Measurements from ENCODE around the gene MSL1. TPM values are rescaled to one million over a fixed set of nuclear protein-coding genes. Genes with fewer than 3 reads are reported as not detected.

Gene MSL1
- total RNA-seq, 2 donors from 2014 or later: 95.4 to 108 TPM

DNA sequence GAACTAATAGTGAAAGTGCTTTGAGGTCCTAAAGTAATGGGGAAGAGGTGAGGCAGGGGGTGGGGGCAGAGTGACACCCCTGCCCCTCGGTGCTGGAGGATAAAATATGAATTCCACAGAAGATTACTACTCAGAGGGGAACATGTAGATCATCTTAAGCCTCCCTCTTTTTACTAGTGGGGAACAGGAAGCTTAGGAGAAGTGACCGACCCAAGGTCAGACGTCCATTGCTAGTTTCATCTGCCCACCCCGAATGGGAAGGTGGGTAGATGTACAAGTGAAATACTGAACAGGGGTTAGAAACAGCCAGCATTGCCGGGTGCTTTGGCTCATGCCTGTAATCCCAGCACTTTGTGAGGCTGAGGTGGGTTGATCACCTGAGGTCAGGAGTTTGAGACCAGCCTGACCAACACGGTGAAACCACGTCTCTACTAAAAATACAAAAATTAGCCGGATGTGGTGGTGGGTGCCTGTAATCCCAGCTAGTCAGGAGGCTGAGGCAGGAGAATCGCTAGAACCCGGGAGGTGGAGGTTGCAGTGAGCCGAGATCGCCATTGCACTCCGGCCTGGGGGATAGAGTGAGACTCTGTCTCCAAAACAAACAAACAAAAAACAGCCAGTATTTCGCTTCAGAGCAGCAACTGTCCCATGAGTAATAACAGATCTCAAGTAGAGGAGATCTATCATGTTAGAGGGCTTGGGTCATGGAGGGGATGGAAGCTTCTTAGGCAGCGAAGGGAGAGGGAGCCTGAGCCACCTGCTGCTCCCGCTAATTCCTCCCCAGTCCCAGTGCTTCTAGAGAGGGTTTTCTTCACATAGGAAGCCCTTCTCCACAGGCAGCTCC lies 20.2 kb upstream of the MSL1 start:
- H3K4me1 Mint-ChIP-seq: peaks cover 55% of the 10 kb centered on the region
- peaks cover 75% of the 10 kb centered on the region for H3K27me3 Mint-ChIP-seq (ENCODE audit: insufficient read depth)
- peaks cover 6% of the 10 kb centered on the region for H3K36me3 Mint-ChIP-seq (ENCODE audit: low read depth)
- Histone ChIP-seq H3K4me3 (ENCODE audit: low read length) (peak overlapping the region; percentile 79), H3K4me1 (ENCODE audit: control insufficient read depth, insufficient read depth, low read length) (peaks cover 5% of the 10 kb centered on the region), H3K27me3 (ENCODE audit: control insufficient read depth, insufficient read depth, low read length, poor library complexity, severe bottlenecking) (peaks cover 24% of the 10 kb centered on the region), H3K27ac (ENCODE audit: low read depth, low read length) (no peak overlapping the region), H3K36me3 (ENCODE audit: control insufficient read depth, insufficient read depth, low read length) (no peaks in the 10 kb centered on the region), H3K9ac (ENCODE audit: extremely low read depth, low read length, poor library complexity, severe bottlenecking) (no peak overlapping the region), H3K9me3 (ENCODE audit: control insufficient read depth, low read length) (no peaks in the 10 kb centered on the region)
- peaks cover 10% of the 10 kb centered on the region for H3K9me3 Mint-ChIP-seq
- WGBS, 2 experiments (ENCODE audit: insufficient coverage in 1 of 2, insufficient read length in 1 of 2): 83 to 89% methylated on average over 8 to 16 of the region's 16 CpGs
- peak overlapping the region; percentile 53 for H3K4me3 Mint-ChIP-seq
- H3K27ac Mint-ChIP-seq: peak overlapping the region; percentile 95
- TF ChIP-seq CTCF (conservative IDR thresholded peaks at IDR 0.05): no peak
- no peak for DNase-seq

DNA sequence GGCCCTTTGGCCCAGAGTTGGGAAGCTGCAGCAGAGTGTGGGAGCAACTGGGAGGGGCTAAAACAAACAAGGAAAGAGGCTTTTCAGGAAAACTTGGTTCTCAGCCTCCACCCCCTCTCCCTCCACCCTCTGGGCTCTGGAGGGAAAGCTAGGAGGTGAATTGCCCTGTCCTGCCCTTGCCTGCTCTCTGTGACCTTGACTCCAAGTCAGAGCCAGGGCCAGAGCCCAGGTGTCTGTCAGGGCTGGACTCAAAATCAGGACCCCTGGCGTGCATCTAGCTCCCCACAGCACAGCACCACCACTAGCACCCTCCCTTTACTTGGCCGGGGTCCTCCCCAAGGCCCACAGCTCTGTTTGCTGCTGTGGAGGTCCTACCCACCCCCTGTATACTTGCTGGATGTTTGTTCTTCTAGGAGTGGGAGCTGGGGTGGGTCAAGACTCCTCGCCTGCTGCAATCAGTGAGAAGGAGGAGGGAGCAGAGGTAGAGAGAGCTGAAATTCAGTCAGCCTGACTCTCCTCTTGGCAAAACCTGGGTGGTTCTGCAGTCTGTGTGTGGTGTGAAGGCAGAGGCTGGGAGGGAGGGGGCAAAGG lies 18.6 kb upstream of the MSL1 start:
- H3K4me3 ChIP-seq (ENCODE audit: low read length): no peak overlapping the region
- WGBS, 2 experiments (ENCODE audit: insufficient coverage in 1 of 2, insufficient read length in 1 of 2): 74% methylated on average over 3 of the region's 3 CpGs; no CpG with 5 or more reads in 1 of the 2 experiments
- H3K9me3 ChIP-seq (ENCODE audit: control insufficient read depth, low read length): no peaks in the 10 kb centered on the region
- peaks cover 11% of the 10 kb centered on the region for H3K4me1 ChIP-seq (ENCODE audit: control insufficient read depth, insufficient read depth, low read length)
- H3K27me3 ChIP-seq (ENCODE audit: control insufficient read depth, insufficient read depth, low read length, poor library complexity, severe bottlenecking): peaks cover 40% of the 10 kb centered on the region
- TF ChIP-seq CTCF (conservative IDR thresholded peaks at IDR 0.05): no peak
- DNase-seq: peak; percentile 76
- peaks cover 10% of the 10 kb centered on the region for H3K9me3 Mint-ChIP-seq
- no peak overlapping the region for H3K4me3 Mint-ChIP-seq
- H3K27me3 Mint-ChIP-seq (ENCODE audit: insufficient read depth): peaks cover 89% of the 10 kb centered on the region
- H3K36me3 ChIP-seq (ENCODE audit: control insufficient read depth, insufficient read depth, low read length): no peaks in the 10 kb centered on the region
- no peak overlapping the region for H3K27ac ChIP-seq (ENCODE audit: low read depth, low read length)
- H3K36me3 Mint-ChIP-seq (ENCODE audit: low read depth): peaks cover 6% of the 10 kb centered on the region
- H3K9ac ChIP-seq (ENCODE audit: extremely low read depth, low read length, poor library complexity, severe bottlenecking): no peak overlapping the region
- H3K27ac Mint-ChIP-seq: no peak overlapping the region
- H3K4me1 Mint-ChIP-seq: peaks cover 67% of the 10 kb centered on the region

DNA sequence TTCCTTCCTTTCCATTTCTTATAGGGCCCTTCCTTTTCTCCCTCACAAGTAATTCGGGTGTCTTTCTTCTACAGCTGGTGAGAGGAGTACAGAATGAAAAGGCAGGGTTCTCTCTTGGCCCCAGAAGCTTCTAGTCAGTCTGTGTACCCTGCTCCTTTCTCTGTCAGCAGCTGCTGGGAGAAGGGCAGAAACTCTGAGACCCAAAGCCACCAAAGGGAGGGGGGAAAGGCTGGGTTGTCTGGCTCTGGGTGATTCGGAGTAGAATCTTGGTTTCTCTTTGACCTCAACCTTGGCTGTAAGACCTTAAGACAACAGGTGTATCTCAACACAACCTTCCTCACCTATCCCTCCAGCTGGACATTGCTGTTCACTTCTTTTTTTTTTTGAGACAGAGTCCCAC lies 18.1 kb upstream of the MSL1 start:
- TF ChIP-seq CTCF (conservative IDR thresholded peaks at IDR 0.05): no peak
- no peak overlapping the region for H3K27ac ChIP-seq (ENCODE audit: low read depth, low read length)
- WGBS, 2 experiments (ENCODE audit: insufficient coverage in 1 of 2, insufficient read length in 1 of 2): 81% methylated on average over 2 of the region's 2 CpGs; no CpG with 5 or more reads in 1 of the 2 experiments
- no peak overlapping the region for H3K4me3 Mint-ChIP-seq
- H3K9ac ChIP-seq (ENCODE audit: extremely low read depth, low read length, poor library complexity, severe bottlenecking): no peak overlapping the region
- H3K36me3 Mint-ChIP-seq (ENCODE audit: low read depth): peaks cover 1% of the 10 kb centered on the region
- H3K9me3 Mint-ChIP-seq: peaks cover 8% of the 10 kb centered on the region
- H3K27me3 ChIP-seq (ENCODE audit: control insufficient read depth, insufficient read depth, low read length, poor library complexity, severe bottlenecking): peaks cover 42% of the 10 kb centered on the region
- no peak overlapping the region for H3K4me3 ChIP-seq (ENCODE audit: low read length)
- peaks cover 64% of the 10 kb centered on the region for H3K4me1 Mint-ChIP-seq
- H3K4me1 ChIP-seq (ENCODE audit: control insufficient read depth, insufficient read depth, low read length): peaks cover 14% of the 10 kb centered on the region
- no peaks in the 10 kb centered on the region for H3K9me3 ChIP-seq (ENCODE audit: control insufficient read depth, low read length)
- no peak for DNase-seq
- no peaks in the 10 kb centered on the region for H3K36me3 ChIP-seq (ENCODE audit: control insufficient read depth, insufficient read depth, low read length)
- no peak overlapping the region for H3K27ac Mint-ChIP-seq
- H3K27me3 Mint-ChIP-seq (ENCODE audit: insufficient read depth): peaks cover 88% of the 10 kb centered on the region
